GM18505 (cell line): ENCODE measurements around the gene KNDC1.

Experiments
- ATAC-seq: cut with Tn5 transposase; IDR thresholded peaks from one replicate; pipeline ENCODE4 v1.9.1; 2021; ENCODE audit not compliant: unreplicated experiment
- POLR2A ChIP-seq: IDR thresholded peaks from 4 replicates; pipeline ENCODE4 v1.6.1; 2011; ENCODE audit warnings: borderline replicate concordance; ENCODE audit not compliant: insufficient read depth, insufficient read length; ENCODE audit errors: extremely low read depth

KNDC1 gene

DNA sequence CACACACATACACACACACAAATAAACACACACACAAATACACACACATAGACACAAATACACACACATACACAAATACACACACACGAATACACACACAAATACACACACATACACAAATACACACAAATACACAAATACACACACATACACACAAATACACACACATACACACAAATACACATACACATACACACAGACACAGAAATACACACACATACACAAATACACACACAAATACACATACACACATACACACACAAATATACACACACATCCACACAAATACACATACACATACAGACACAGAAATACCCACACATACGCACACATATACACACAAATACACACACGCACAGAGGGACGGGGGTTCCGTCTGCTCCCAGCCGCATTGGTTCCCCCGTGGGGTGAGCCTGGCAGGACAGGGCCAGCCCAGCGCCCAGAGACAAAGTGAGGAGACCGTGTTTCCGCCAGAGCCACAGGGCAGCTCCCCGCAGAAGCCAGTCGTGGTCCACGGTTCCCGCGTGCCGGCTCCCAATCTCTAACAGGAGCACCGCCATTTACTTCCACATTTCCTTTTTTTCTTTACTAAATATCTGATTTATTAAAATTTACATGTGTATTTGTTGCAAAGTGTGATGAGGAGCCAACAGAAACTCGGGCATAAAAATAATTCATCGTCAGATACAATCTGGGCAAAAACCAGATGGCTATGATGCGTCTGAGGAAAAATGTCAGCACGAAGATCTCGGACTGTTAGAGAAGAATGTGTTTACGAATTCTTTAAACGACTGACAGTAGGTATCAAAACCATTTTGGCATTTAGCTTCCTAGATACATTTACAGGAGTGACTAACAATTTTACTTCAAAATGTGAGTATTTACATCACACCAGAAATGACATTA, 3.1 kb upstream of the KNDC1 start:
- ATAC-seq = no peak
- no peak for TF ChIP-seq POLR2A

DNA sequence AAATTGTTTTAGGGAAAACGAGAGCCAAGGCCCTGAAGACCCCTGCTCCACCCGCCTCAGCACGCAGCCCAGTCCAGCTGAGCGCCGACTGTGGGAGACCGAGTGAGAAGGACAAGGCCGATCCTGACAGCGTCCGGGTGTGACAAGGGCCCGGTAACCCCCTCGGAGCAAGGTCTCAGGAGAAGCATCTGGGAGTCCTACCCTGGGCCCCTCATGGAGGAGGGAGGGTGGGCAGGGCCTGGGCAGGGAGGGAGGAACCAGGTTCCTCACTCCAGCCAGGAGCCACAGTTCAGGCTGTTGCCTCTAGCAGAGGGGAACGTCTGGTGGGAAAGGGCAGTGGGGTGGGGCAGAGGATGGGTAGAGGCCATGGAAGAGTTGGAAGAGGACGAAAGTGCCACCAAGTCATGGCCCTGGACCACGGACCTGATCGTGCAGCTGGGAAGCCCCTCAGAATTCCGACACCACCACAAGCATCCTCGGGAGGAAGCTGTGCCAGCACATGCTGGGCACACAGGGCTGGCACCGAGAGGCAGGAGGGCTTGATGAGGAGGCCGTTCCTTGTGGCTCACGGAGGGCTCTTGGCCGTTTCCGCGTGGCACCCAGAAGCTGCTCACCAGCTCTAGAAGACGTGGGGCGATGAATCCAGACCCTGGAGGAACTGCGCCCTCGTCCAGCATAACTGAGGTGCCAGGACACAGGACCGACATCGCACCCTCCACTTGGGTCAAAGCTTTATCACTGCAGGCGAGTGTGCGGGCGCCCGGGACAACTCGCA, 2.2 kb upstream of the KNDC1 start:
- TF ChIP-seq POLR2A = no peak
- no peak for ATAC-seq

DNA sequence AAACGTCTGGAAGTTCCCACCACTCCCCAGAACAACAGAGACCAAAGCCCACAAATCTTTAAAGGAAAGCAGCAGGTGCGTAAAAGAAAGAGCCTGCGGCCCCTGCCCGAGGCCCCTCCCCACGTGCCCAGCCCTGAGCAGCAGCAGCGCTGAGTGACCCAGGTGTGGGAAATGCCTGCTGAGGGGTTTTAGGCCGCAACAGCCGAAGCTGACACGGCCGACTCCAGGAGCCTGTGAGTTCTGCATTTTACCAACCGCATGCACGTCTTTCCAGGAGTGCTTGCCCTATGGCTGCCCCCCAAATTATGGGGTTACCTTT, 1.6 kb upstream of the KNDC1 start:
- no peak for ATAC-seq
- TF ChIP-seq POLR2A = no peak

DNA sequence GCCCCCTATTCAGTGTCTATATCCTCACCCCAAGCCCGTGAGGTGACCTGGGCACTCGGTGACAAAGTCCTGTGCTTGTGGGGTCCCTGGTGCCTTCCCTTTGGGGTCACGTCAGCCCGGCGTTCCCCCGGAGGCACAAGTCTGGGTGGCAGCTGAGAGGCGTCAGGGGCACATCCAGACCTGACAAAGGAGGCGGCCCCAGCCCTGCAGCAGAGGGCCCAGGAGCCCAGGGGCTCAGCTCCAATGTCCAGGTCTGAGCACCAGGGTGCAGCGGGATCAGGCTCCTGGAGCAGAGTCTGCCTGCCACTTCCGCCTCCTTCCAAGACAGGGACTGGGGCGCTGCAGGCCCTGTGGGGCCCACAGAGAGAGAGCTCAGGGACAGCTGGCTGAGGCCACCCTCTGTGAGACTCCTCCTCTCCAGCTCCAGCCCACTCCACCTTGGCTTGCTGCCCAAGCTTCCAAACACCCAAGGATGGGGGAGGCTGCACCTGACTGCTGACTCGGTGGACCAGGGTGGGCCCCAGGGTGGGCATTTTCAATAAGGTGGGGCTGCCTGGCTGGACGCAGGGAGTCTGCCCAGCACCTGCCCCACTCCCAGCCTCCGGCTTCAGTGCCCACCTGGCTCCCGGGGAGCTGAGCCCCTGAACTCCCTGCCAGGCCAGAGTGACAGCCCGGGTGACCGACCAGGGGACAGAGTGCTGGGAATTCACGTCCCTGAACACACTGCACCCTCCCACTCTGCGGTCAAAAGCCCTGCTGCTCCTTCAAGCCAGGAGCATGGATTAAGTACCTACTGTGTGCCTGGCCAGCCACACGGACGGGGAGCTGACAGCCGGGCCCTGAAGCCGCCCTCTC, 1.0 kb upstream of the KNDC1 start:
- ATAC-seq = no peak
- no peak for TF ChIP-seq POLR2A

DNA sequence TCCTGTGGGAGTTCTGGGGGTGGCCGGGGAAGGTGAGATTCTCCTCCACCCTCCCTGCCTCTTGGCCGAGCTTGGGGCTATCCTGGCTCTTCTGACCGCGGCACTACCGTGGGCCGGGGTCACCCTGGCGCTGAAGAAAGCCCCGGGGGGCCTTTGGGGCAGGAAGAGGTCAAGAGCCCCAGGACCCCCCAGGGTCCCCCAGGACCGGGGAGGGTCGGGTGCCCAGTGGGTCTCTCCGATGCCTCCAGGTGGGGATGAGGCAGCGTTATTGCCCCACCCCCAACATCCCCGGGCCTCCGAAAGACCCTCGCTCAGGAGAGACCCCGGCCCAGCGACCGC, 439 bp upstream of the KNDC1 start:
- no peak for ATAC-seq
- TF ChIP-seq POLR2A = no peak

DNA sequence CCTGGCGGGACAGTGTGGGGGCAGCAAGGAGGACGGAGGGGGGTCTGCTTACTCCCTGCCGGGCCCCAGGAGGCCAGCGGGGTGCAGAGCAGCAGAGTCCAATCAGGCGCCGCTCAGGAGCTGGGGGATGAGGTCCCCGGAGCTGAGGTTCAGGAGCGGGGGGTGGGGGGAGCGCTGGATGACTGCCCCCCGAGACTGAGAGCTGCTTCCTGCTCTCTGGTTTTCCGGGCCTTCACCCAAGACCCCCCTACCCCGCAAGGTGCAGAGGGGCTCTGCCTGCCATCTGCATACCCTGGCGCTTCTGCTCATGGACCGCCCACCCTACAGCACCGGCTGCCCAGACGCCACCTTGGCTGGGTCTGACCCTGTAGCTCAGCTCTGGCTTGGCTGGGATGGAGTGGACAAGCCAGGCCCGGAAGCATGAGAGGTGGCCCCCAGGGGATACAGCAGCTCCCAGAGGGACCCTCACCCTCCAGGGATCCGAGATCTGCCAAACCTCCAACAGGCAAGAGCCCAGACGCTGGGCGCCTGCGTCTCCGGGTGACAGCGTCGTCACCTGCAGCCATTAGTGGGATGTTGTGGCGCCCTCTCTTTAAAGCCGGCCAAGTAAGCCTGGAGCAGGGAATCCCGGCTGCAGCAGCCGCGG, 930 bp downstream of the KNDC1 start:
- no peak for TF ChIP-seq POLR2A
- no peak for ATAC-seq

DNA sequence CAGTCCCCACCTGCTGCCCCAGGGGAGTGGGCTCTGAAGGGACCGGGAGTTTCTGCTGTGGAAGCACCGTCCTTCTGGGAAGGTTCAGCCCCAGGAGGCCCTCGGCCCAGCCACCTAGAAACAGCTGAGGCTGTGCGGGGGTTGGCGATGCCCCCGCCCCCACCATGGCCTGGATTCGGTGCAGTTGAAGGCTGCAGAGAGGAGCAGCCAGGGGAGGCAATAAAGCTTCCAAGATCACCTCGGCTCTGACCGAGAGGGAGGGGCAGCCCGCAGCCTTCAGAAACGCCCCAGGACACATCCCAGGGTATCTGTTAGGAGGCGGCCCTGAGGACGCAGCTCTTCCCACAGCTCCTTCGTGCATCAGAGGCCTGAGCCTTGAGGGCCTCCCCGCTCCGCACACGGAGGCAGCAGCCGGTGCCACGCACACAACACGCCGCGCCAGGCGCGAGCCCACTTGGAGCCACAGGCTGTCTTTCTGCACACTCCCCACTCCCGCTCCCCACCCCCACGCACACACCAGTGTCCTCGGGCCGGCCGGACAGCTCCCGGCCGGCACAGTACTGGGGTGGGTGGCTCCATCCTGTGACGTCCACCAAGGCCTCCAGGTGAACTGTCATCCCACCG, 1.6 kb downstream of the KNDC1 start:
- TF ChIP-seq POLR2A = no peak
- no peak for ATAC-seq

DNA sequence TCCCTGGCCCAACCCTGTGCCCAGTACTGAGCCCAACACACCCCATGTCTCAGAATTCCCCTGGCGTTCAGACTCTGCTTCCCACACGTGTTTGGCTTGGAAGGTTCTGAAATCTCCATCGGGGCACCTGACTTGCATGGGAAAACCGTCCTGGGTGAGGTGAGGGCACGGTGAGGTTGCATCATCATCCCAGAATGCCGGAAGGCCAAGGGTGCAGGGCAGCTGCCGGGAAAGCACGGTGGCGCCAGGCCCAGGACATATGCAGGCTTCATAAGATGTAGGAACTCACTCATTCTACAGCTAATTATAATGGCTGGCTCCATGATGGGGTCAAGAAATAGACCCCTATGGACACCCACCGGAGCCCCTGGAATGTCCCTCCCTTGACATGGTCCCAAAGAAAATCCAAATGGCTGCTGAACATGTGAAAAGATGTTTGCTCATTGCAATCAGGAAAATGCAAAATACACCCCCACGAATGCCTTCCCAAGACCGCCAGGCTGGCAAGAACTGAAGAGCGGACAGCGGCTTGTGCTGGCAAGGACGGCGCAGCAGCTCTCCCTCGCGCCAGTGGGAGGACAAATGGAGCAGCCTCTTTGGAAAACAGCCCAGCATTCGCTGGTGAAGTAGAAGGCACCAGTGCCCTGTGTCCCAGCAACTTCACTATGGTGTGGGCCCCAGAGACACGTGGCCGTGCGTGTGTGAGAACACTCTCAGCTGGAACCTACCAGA, 2.3 kb downstream of the KNDC1 start:
- TF ChIP-seq POLR2A = no peak
- ATAC-seq = no peak

DNA sequence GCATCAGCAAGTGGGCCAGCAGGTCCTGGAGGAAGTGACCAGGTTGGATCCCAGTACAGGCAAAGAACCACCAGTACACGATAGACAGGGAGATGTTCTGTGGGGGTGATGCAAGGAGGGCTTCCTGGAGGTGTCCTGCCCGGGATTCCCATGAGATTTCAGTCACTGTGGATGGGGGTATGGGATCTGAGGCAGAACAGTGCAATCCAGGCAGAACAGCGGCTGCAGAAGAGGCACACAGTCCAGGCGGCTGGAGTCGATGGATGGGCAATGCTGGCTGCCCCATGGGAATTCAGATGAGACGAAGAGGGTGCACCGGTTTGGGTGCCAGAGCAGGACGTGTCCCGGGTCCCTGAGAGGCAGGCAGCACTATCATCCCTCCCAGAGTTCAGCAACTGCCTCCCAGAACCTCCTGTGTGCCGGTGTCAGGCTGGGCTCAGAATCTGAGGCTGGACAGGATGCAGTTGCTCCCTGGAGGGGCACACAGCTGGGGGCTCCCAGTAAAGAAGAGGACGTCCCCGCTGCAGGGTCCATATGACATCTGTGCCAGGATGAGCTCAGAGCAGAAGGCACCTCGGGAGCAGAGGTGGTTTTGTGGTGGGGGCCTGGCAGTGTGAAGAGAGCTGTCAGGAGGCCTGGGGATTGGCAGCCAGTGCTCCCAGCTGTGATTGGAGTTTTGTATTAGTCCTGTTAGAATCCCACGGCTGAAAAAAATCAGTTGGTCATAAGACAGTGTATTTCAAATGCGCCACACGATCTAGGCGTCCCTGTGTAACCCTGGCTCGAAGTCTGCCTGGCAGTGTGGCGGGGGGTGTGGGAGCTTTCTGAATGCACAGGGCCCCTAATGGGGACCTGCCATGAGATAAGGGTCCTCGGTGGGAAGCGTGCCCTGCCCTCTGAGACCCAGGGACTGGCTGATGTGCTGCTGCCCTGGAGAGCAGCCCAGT, 3.2 kb downstream of the KNDC1 start:
- no peak for ATAC-seq
- no peak for TF ChIP-seq POLR2A

DNA sequence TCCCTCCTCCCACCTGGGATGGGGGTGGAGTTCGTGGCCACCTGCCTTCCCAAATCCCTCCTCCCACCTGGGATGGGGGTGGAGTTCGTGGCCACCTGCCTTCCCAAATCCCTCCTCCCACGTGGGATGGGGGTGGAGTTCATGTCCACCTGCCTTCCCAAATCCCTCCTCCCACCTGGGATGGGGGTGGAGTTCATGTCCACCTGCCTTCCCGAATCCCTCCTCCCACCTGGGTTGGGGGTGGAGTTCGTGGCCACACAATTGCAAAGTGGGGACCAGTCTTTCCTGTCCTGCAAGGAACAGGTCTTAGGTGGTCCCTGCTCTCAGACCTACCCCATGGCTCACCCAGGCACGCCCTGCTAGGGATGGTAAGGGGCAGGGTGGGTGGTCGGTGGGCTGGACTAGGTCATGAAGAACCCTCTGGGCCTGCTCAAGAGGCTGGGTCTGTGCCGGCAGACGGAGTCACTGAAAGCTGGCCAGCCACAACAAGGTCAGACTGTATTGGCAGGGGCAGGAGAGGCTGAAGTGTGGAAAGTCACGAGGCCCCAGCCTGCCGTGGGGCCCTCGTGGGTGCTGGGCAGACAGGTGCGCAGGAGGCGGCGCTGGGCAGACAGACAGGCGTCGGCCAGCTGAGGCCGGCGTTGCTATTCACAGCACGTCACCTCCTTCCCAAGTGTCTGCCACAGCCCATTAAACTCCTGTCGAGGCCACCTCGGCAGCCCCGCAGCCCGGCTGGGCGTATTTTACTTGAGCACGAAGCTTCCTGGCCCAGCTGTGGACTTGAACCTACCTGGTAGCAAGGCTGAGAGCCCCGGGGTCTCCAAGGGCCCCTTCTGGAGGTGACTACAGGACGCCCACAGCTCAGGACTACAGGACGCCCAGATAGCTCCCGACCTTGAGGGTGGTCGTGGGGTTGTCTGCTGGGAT, 4.1 kb downstream of the KNDC1 start:
- no peak for TF ChIP-seq POLR2A
- no peak for ATAC-seq
